OCI-LY7 (cell line): ENCODE results near the gene PANK2.

Experiments
- EZH2phosphoT487 ChIP-seq: fragments of 200-600 bp; sonication (generic); IDR thresholded peaks from 2 replicates; pipeline ENCODE4 v1.6.1; 2018; ENCODE audit warnings: low read depth, borderline replicate concordance, mild to moderate bottlenecking, mixed run types, antibody characterized with exemption, low read length, moderate library complexity, mixed read lengths
- TF ChIP-seq, protein P1 (sequence below): fragments of 200-600 bp; sonication (generic); conservative IDR thresholded peaks from 2 replicates; pipeline ENCODE4 v1.5.1; 2014; ENCODE audit warnings: mild to moderate bottlenecking, antibody characterized with exemption, low read length, moderate library complexity, mixed read lengths

DNA sequence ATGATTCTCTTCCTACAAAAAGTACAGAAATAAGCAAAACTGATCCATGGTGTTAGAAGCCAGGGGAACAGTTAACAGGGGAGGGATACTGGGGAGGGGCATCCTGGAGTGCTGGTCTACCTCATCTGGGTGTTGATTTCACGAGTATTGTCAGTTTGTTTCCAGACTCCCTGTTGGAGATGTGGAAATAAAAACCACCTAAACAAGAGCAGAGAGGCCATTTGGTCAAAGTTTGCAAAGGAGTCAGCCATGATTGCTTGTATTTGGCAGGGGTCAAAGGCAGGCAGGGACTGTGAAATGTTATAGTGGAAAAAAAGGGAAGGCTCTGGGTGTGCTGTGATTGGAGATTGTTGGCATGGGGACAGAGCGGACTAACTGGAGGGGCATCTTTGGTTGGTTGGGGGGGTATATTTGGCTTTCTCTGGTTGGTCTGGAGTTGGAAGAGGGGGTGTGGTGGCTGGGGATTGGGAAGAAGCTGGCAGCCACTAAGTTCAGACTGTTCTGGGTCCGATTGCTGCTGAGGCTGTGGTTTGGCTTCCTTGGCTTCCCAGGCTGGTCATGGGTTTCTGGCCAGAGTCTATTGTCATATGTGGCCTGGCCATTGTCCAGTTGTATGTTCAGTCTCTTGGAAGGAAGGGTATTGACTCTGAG, 14.9 kb upstream of the PANK2 start:
- TF ChIP-seq, protein P1, sequence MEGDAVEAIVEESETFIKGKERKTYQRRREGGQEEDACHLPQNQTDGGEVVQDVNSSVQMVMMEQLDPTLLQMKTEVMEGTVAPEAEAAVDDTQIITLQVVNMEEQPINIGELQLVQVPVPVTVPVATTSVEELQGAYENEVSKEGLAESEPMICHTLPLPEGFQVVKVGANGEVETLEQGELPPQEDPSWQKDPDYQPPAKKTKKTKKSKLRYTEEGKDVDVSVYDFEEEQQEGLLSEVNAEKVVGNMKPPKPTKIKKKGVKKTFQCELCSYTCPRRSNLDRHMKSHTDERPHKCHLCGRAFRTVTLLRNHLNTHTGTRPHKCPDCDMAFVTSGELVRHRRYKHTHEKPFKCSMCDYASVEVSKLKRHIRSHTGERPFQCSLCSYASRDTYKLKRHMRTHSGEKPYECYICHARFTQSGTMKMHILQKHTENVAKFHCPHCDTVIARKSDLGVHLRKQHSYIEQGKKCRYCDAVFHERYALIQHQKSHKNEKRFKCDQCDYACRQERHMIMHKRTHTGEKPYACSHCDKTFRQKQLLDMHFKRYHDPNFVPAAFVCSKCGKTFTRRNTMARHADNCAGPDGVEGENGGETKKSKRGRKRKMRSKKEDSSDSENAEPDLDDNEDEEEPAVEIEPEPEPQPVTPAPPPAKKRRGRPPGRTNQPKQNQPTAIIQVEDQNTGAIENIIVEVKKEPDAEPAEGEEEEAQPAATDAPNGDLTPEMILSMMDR = no peak
- TF ChIP-seq EZH2phosphoT487 = no peak
